Adipocyte (in vitro differentiated cells): ENCODE results near the gene MOGAT3.
A peak's percentile ranks its signal among the peaks of the same experiment; 100 is the strongest.

Source experiments
- DNase-seq: peaks from one replicate; pipeline ENCODE4 v3.0.0-alpha.2; 2015; ENCODE audit warnings: low read depth
- H3K27me3 ChIP-seq: replicated peaks from 2 replicates; pipeline ENCODE4 v1.7.0; 2013; ENCODE audit warnings: mild to moderate bottlenecking, low read length, moderate library complexity; ENCODE audit not compliant: control insufficient read depth, insufficient read depth
- H3K36me3 ChIP-seq: 2 replicates; pipeline ENCODE4 v1.7.0; 2013; ENCODE audit warnings: low read length, mild to moderate bottlenecking, moderate library complexity; ENCODE audit not compliant: control insufficient read depth, insufficient read depth, severe bottlenecking
- H3K4me1 ChIP-seq: 2 replicates; pipeline ENCODE4 v1.7.0; 2013; ENCODE audit warnings: mild to moderate bottlenecking, low read length, moderate library complexity; ENCODE audit not compliant: control insufficient read depth, insufficient read depth
- H3K4me3 ChIP-seq: 2 replicates; pipeline ENCODE4 v1.7.0; 2013; ENCODE audit warnings: mild to moderate bottlenecking, low read length, moderate library complexity
- H3K9ac ChIP-seq: 2 replicates; pipeline ENCODE4 v1.7.0; 2013; ENCODE audit warnings: mild to moderate bottlenecking, low read length, moderate library complexity
- H3K9me3 ChIP-seq: 2 replicates; pipeline ENCODE4 v1.7.0; 2013; ENCODE audit warnings: mild to moderate bottlenecking, low read length, moderate library complexity; ENCODE audit not compliant: control insufficient read depth

MOGAT3 gene

GRCh38 chr7:101169110-101169837, 31.6 kb downstream of the MOGAT3 start:
- DNase-seq: no peak
- H3K9ac ChIP-seq: no peak overlapping the region
- H3K4me3 ChIP-seq: no peak overlapping the region
- peaks cover 21% of the 10 kb centered on the region for H3K4me1 ChIP-seq
- H3K36me3 ChIP-seq: no peaks in the 10 kb centered on the region
- H3K27me3 ChIP-seq: peaks cover 75% of the 10 kb centered on the region
- H3K9me3 ChIP-seq: no peaks in the 10 kb centered on the region

GRCh38 chr7:101168412-101169049, 32.3 kb downstream of the MOGAT3 start:
- Histone ChIP-seq H3K4me1 (peaks cover 25% of the 10 kb centered on the region), H3K9ac (no peak overlapping the region), H3K27me3 (peaks cover 70% of the 10 kb centered on the region), H3K36me3 (no peaks in the 10 kb centered on the region), H3K4me3 (no peak overlapping the region), H3K9me3 (no peaks in the 10 kb centered on the region)
- DNase-seq: no peak

GRCh38 chr7:101167645-101168411, 33.0 kb downstream of the MOGAT3 start:
- Histone ChIP-seq H3K36me3 (no peaks in the 10 kb centered on the region), H3K4me1 (peaks cover 20% of the 10 kb centered on the region), H3K9me3 (no peaks in the 10 kb centered on the region), H3K4me3 (no peak overlapping the region), H3K9ac (no peak overlapping the region), H3K27me3 (peaks cover 65% of the 10 kb centered on the region)
- DNase-seq: no peak

GRCh38 chr7:101166909-101167644, 33.8 kb downstream of the MOGAT3 start:
- no peak overlapping the region for H3K4me3 ChIP-seq
- no peaks in the 10 kb centered on the region for H3K9me3 ChIP-seq
- no peak for DNase-seq
- peaks cover 20% of the 10 kb centered on the region for H3K4me1 ChIP-seq
- no peak overlapping the region for H3K9ac ChIP-seq
- peaks cover 57% of the 10 kb centered on the region for H3K27me3 ChIP-seq
- H3K36me3 ChIP-seq: no peaks in the 10 kb centered on the region

- Histone ChIP-seq H3K9me3 (no peaks in the 10 kb centered on the region), H3K36me3 (no peaks in the 10 kb centered on the region), H3K4me3 (no peak overlapping the region), H3K4me1 (peaks cover 20% of the 10 kb centered on the region), H3K27me3 (peaks cover 52% of the 10 kb centered on the region), H3K9ac (no peak overlapping the region)
- DNase-seq: no peak
These were observed 34.3 kb downstream of the MOGAT3 start for GRCh38 chr7:101166648-101166908.

- peaks cover 20% of the 10 kb centered on the region for H3K4me1 ChIP-seq
- no peak for DNase-seq
These were observed 34.7 kb downstream of the MOGAT3 start for GRCh38 chr7:101165958-101166647.

GRCh38 chr7:101165075-101165957, 35.5 kb downstream of the MOGAT3 start, which contains the start of gene VGF:
VGF (minus strand) TSS chr7:101165569; CDS start chr7:101164843, 726 bp downstream.
- peak; percentile 96 for DNase-seq
- H3K4me3 ChIP-seq: peak within 1 kb of the TSS; percentile 40
- no peaks in the 10 kb centered on the region for H3K9me3 ChIP-seq
- peaks cover under 1% of the 10 kb centered on the region for H3K36me3 ChIP-seq
- H3K27me3 ChIP-seq: peaks cover 41% of the 10 kb centered on the region
- H3K9ac ChIP-seq: no peak within 1 kb of the TSS
- peaks cover 20% of the 10 kb centered on the region for H3K4me1 ChIP-seq

More at GRCh38 chr7:101165958-101166647, 34.7 kb downstream of the MOGAT3 start:
- peak overlapping the region; percentile 20 for H3K4me3 ChIP-seq
- no peaks in the 10 kb centered on the region for H3K36me3 ChIP-seq
- no peaks in the 10 kb centered on the region for H3K9me3 ChIP-seq
- H3K27me3 ChIP-seq: peaks cover 48% of the 10 kb centered on the region
- no peak overlapping the region for H3K9ac ChIP-seq

- peak overlapping the region; percentile 47 for H3K4me3 ChIP-seq
- H3K9ac ChIP-seq: no peak overlapping the region
- H3K9me3 ChIP-seq: no peaks in the 10 kb centered on the region
- peak; percentile 83 for DNase-seq
- peaks cover 11% of the 10 kb centered on the region for H3K36me3 ChIP-seq
- H3K4me1 ChIP-seq: peaks cover 17% of the 10 kb centered on the region
- peaks cover 31% of the 10 kb centered on the region for H3K27me3 ChIP-seq
These were observed 36.6 kb downstream of the MOGAT3 start for GRCh38 chr7:101164071-101164840.

- peak; percentile 37 for DNase-seq
- H3K27me3 ChIP-seq: peaks cover 24% of the 10 kb centered on the region
- peaks cover 18% of the 10 kb centered on the region for H3K36me3 ChIP-seq
- peak overlapping the region; percentile 47 for H3K4me3 ChIP-seq
- H3K4me1 ChIP-seq: peaks cover 17% of the 10 kb centered on the region
- no peak overlapping the region for H3K9ac ChIP-seq
- no peaks in the 10 kb centered on the region for H3K9me3 ChIP-seq
These were observed 37.4 kb downstream of the MOGAT3 start for GRCh38 chr7:101163279-101164070.
